HFFc6 (cell line): Measurements from ENCODE around the gene OR2F2. TPM values are rescaled to one million over a fixed set of nuclear protein-coding genes. Genes with fewer than 3 reads are reported as not detected.

Experiments used
- DNase-seq: peaks from one replicate; pipeline ENCODE4 v3.0.0-alpha.2; 2018
- H3K27ac Mint-ChIP-seq: 2 replicates; pipeline ENCODE4 v1.8.0; 2020; ENCODE audit warnings: mild to moderate bottlenecking, mixed read lengths
- H3K27me3 Mint-ChIP-seq: 2 replicates; pipeline ENCODE4 v1.8.0; 2021; ENCODE audit warnings: mild to moderate bottlenecking, moderate library complexity, mixed read lengths; ENCODE audit not compliant: insufficient read depth
- H3K36me3 Mint-ChIP-seq: 2 replicates; pipeline ENCODE4 v1.8.0; 2021; ENCODE audit warnings: low read depth, mixed read lengths
- H3K4me1 Mint-ChIP-seq: 2 replicates; pipeline ENCODE4 v1.8.0; 2020; ENCODE audit warnings: low read depth, mixed read lengths
- H3K4me3 Mint-ChIP-seq: 2 replicates; pipeline ENCODE4 v1.8.0; 2020; ENCODE audit warnings: mild to moderate bottlenecking, moderate library complexity, mixed read lengths
- H3K9me3 Mint-ChIP-seq: 2 replicates; pipeline ENCODE4 v1.8.0; 2020; ENCODE audit warnings: mild to moderate bottlenecking, mixed read lengths
- total RNA-seq, 6 experiments: library from RNA; stranded (reverse); fragmentation: NEBNext Ultra II Directional; extraction: Animal tissue kit (Norgen Biotek cat#: 25700); gene quantifications; 2 replicates in 1 of 6; 3 replicates in 5 of 6; pipeline ENCODE4 v1.2.3, GENCODE V29; 2021
- TF ChIP-seq, protein P1 (sequence below): fragments of 200-600 bp; sonication (generic); IDR thresholded peaks from 2 replicates; pipeline ENCODE4 v1.5.0; 2021; ENCODE audit warnings: antibody characterized with exemption, mild to moderate bottlenecking

The OR2F2 gene
- total RNA-seq, 6 experiments from 2014 or later: not detected

DNA sequence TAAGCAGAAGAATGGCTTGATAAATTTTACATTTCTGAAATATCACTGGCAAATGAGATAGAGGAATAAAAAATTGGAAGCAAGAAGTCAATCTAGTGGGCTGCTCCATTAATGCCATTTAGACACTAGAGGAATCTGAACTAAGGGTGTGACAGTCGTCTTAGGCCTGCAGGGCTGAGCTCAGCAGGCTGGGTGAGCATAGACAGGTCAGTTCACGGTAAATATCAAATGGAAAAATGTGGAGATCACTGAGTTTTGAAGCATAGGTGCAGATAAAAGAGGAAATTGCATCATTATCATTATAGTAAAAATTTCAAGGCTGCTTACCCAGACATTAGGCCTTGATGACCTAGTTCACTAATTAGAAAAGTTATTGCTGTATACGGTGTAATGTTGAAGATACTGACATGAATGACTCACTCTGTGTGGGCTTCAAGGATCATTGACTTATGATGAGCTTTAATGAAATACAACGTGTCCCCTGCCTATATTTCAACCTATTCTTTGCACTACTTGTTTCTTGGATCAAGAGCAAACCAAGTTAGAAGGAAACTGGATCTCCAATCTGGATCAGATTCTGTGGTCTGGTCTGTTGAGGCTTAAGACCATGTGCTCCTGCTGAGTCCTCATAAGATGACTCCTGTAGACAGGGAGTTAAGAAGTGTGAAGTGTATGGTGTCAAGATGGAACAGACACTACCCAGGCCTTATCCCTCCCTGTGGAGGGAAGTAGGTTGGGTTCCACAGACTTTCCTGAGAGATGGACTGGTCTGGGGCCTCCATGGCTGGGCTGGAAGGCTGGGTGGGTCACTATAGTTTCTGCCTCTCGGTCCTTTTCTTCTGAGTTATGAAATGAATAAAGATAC lies 3.6 kb downstream of the OR2F2 start:
- H3K27me3 Mint-ChIP-seq: peaks cover 2% of the 10 kb centered on the region; the same call in 1 of the 2 replicates
- H3K27ac Mint-ChIP-seq: no peak overlapping the region

DNA sequence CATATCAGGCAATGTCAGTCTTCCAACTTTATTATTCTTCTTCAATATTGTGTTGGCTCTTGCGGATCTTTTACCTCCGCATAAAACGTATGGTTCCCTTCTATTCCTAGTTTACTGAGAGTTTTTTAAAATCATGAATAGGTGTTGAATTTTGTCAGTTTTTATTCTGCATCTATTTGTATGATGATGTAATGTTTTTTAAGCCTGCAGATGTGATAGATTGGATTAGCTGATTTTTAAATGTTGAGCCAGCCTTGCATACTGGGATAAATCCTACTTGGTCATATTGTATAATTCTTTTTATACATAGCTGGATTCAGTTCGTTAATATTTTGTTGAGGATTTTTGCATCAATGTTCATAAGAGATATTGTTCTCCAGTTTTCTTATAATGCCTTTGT lies 10.4 kb downstream of the OR2F2 start:
- no peak for DNase-seq
- H3K36me3 Mint-ChIP-seq: peaks cover 8% of the 10 kb centered on the region; the same call in 1 of the 2 replicates
- peaks cover 2% of the 10 kb centered on the region; the same call in 1 of the 2 replicates for H3K27me3 Mint-ChIP-seq
- H3K4me1 Mint-ChIP-seq: peaks cover 9% of the 10 kb centered on the region; the same call in 1 of the 2 replicates
- TF ChIP-seq, protein P1, sequence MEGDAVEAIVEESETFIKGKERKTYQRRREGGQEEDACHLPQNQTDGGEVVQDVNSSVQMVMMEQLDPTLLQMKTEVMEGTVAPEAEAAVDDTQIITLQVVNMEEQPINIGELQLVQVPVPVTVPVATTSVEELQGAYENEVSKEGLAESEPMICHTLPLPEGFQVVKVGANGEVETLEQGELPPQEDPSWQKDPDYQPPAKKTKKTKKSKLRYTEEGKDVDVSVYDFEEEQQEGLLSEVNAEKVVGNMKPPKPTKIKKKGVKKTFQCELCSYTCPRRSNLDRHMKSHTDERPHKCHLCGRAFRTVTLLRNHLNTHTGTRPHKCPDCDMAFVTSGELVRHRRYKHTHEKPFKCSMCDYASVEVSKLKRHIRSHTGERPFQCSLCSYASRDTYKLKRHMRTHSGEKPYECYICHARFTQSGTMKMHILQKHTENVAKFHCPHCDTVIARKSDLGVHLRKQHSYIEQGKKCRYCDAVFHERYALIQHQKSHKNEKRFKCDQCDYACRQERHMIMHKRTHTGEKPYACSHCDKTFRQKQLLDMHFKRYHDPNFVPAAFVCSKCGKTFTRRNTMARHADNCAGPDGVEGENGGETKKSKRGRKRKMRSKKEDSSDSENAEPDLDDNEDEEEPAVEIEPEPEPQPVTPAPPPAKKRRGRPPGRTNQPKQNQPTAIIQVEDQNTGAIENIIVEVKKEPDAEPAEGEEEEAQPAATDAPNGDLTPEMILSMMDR: no peak
- H3K4me3 Mint-ChIP-seq: no peak overlapping the region
- H3K9me3 Mint-ChIP-seq: peaks cover 5% of the 10 kb centered on the region
- no peak overlapping the region for H3K27ac Mint-ChIP-seq

More for the DNA sequence above, 3.6 kb downstream of the OR2F2 start:
- no peak for DNase-seq
- TF ChIP-seq, protein P1: no peak
- Mint-ChIP-seq H3K36me3 (no peaks in the 10 kb centered on the region), H3K4me3 (no peak overlapping the region), H3K4me1 (peaks cover 34% of the 10 kb centered on the region), H3K9me3 (no peaks in the 10 kb centered on the region)

DNA sequence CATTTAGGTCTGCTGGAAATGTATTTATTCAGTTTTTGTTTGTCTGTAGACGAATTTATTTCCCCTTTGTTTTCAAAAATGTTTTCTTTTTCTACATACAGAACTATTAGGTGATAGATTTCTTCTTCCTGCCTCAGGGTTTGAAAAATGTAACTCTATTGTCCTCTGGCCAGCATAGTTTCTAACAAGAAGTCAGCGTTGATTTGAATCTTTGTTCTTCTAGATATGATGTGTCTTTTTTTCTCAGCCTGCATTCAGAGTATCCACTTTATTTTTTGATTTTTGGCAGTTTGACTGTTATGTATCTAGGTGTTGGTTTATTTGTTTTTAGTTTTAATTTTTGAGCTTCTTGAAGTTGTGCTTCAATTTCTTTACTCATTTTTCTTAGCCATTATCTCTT lies 12.1 kb downstream of the OR2F2 start:
- H3K9me3 Mint-ChIP-seq: peaks cover 5% of the 10 kb centered on the region
- peaks cover 2% of the 10 kb centered on the region for H3K27me3 Mint-ChIP-seq
- H3K4me3 Mint-ChIP-seq: no peak overlapping the region
- H3K4me1 Mint-ChIP-seq: peaks cover 9% of the 10 kb centered on the region; the same call in 1 of the 2 replicates
- DNase-seq: no peak
- H3K27ac Mint-ChIP-seq: no peak overlapping the region
- H3K36me3 Mint-ChIP-seq: peaks cover 8% of the 10 kb centered on the region; the same call in 1 of the 2 replicates
- TF ChIP-seq, protein P1: no peak

DNA sequence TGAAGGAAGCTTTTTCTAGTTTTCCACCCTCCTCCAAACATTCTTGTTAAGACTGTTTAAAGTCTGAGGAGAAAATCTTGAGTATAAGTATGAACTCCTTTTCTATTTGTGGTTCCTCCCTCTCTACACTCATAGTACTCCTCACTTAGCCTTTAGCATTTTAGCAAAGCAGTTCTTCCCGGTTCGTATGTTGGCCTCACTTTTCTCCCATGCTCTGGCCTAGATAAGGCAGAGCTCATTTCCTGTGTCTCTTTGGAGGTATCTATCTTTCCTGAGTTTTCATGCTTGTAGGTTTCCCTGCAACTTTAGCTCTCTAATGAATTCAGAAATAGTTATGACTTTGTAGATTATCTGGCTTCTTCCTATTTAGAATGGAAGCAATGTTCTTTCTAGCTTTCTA lies 13.7 kb downstream of the OR2F2 start:
- peaks cover 8% of the 10 kb centered on the region; the same call in 1 of the 2 replicates for H3K36me3 Mint-ChIP-seq
- TF ChIP-seq, protein P1: no peak
- 0 out of 2 replicates have a peak overlapping the region, but pooled peaks have one; percentile 4 for H3K27ac Mint-ChIP-seq
- peaks cover 13% of the 10 kb centered on the region; the same call in 1 of the 2 replicates for H3K4me1 Mint-ChIP-seq
- no peaks in the 10 kb centered on the region; the same call in 1 of the 2 replicates for H3K27me3 Mint-ChIP-seq
- H3K4me3 Mint-ChIP-seq: no peak overlapping the region
- DNase-seq: no peak
- peaks cover 5% of the 10 kb centered on the region for H3K9me3 Mint-ChIP-seq

DNA sequence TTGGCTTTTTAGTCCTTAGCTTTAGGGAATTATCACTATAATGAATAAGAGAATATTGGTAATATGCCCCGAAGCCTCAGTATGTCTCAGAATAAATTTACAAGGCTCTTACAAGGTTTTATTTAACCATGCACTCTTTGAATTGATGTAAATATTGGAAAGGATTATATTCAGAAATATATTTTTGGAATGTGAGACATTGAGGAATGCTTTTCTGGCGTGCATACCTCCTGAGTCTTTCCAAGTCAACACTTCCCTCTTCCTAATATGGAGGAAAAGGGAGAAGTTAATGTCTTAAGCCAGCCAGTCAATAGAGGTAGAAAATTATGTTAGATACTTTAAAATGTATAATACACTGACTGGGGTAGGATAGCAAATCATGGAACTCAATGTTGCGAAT lies 18.4 kb downstream of the OR2F2 start:
- Mint-ChIP-seq H3K27me3 (peaks cover 3% of the 10 kb centered on the region), H3K9me3 (no peaks in the 10 kb centered on the region; the same call in 1 of the 2 replicates), H3K4me1 (peaks cover 22% of the 10 kb centered on the region; the same call in 1 of the 2 replicates), H3K4me3 (no peak overlapping the region), H3K36me3 (no peaks in the 10 kb centered on the region), H3K27ac (no peak overlapping the region)
- TF ChIP-seq, protein P1: no peak
- no peak for DNase-seq
